MM.1S (cell line): ENCODE data around the gene MYL5.

Experiments
- CTCF ChIP-seq: fragments of 300-600 bp; sonication (generic); IDR thresholded peaks from 2 replicates; pipeline ENCODE4 v1.5.1; 2016; ENCODE audit warnings: antibody characterized with exemption, low read length, mixed read lengths
- EZH2 ChIP-seq: fragments of 300-600 bp; sonication (generic); optimal IDR thresholded peaks from 2 replicates; pipeline ENCODE3; 2017; ENCODE audit warnings: low read depth, mild to moderate bottlenecking, antibody characterized with exemption, low read length, mixed read lengths
- EZH2phosphoT487 ChIP-seq: fragments of 300-600 bp; sonication (generic); IDR thresholded peaks from 2 replicates; pipeline ENCODE4 v1.6.1; 2018; ENCODE audit warnings: antibody characterized with exemption, low read length

- TF ChIP-seq CTCF (no peak), EZH2 (no peak), EZH2phosphoT487 (no peak)
Observed at GRCh38 chr4:650461-650860, 23.9 kb upstream of the MYL5 start.
